ENCODE results near the gene SIGLEC9.

- TF ChIP-seq CTCF (IDR thresholded peaks at IDR 0.05) (peak in 1 of 3 donors; percentile 10), POLR2A (IDR thresholded peaks at IDR 0.05) (no peak), EP300 (IDR thresholded peaks at IDR 0.05) (no peak)
Observed at GRCh38 chr19:51099047-51099382, 25.7 kb upstream of the SIGLEC9 start.

All from ovary (tissue), 3 donors.